Effector CD8-positive, alpha-beta T cell (primary cell): ENCODE measurements around the gene CCDC159.

Source experiments
- DNase-seq: peaks from one replicate; lab custom pipeline; 2025; lab: John Stamatoyannopoulos, UW

The CCDC159 gene

DNA sequence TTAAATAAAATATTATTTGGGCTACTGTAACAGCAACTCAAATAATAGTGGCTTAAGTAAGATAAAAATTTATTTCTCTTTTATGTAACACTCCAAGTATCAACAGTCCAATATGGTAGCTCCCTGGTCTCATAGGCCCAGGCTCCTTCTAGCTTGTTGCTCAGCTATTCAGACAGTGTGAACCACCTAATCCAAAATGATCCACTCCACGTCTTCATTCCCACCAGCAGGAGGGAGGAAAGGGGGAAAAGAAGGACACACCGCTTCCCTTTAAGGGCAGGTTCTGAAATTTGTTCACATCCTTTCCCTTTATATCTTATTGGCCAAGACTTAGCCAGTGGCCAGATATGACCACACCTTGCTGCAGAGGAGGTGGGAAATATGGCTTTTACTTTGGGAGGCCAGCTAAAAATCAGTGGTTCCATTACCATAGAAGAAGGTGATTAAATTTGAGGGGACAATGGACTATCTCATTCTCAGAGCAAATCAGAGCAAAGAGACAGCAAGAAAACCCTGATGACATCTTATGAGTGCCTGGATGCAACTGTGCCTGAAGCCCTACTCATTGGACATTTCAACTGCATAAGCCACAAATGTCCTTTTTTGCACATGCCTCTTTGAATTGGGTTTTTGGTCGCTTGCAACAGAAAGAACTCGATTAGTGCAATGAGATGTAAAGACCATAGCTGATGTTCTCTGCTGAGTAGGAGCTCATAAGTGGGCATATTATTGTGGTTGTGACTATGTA is 44.8 kb downstream of the CCDC159 start:
- DNase-seq: no peak

DNA sequence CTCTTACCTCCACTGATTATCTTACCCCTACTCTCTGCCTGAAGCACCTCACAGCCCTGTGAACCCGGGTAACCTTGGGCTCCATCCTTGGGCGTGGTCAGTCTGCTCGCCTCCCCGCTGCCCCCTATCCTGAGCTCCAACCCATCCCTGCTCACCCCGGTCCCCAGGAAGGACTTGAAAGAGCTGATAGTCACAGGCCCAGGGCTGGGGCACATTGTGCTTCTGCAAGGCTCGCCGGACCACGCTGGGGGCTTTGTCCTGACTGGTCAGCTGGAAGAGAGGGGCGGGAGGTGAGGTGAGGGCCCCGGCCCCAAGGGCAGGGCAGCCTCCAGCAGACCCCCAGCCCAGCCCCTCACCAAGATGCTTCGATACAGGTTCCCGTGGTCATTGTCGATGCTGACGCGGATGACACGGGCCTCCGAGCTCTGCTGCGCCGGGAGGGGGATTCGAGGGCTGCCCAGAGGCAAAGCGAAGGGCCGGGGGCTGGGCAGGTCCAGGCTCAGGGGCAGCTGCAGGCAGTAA is 50.8 kb downstream of the CCDC159 start:
- no peak for DNase-seq

DNA sequence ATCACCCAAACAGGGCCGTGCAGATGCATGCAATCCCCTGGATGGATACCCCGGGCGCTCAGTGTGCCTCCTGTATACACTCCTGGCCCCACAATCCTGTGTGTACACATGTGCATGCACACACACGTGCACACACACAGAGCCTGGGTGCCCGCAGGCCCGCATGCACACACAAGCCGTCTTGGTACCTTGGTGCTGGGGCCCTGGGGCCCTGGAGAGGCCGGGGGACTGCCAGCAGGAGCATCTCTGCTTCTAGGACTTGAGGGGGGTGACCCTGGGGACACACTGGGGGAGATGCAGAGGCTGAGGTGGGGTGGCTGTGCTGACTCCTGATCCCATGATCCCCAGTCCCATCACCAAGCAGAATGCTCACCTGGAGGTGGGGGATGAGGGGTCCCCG is 53.3 kb downstream of the CCDC159 start:
- no peak for DNase-seq

DNA sequence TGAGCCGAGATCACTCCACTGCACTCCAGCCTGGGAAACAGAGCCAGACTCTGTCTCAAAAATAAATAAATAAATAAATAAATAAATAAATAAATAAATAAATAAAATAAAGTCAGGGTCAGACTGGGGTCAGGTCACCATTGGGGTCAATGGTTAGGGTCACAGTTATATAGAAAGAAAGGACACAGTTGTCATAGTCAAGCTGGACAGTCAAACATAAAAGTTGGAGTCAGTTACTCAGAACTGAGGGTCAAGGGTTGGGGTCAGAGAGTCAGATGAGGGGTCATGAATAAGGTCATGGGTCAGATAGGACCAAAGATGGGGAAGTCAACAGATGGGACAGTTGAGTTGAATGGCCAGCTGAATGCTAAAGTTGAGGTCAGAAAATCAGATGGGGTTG is 54.5 kb downstream of the CCDC159 start:
- DNase-seq: no peak

DNA sequence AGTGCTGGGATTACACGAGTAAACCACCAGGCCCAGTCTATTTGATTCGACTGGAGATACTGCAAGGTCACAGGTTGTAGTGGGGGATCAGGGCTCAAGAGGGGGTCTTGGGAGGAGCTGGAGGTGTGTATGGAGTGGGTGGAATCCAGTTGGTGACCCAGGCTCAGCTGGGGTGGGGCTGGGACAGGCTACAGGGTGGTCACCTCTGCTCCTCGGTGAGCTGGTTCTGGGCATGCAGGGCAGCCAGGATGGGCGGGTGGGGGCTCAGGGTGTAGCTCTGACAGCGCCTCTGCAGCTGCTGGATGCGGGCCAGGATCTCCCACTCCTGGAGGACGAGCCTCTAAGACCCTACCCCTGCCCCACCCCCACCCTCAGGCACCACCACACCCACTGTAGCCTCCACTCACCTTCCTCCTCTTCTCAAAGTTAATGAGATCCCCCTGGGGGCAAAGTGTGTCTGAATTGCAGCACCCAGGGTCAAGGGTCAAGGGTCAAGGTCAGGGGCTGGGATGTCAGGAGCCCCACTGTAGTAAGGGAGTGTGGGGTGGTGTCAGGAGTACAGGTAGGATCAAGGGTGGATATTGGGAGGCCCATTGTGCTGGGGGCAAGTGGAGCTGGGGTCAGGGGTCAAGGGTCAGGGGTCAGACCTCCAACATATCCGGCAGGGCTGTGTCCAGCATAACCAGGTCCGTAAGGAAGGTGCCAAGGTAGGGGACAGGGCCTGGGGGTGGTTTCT is 55.7 kb downstream of the CCDC159 start:
- no peak for DNase-seq
